ENCODE measurements around the gene STRAP. TPM values are rescaled to one million over a fixed set of nuclear protein-coding genes. Genes with fewer than 3 reads are reported as not detected.

The STRAP gene
- total and polyA plus RNA-seq, 2 of the 8 experiments (the other 6 are each of a cell fraction or from before 2014, with no cell fraction given) = 107 to 251 TPM

- TF ChIP-seq CHD7 (IDR thresholded peaks at IDR 0.05; ENCODE audit: insufficient replicate concordance, low read length) (no peak), CREB1 (IDR thresholded peaks at IDR 0.05) (no peak), SIX5 (IDR thresholded peaks at IDR 0.05; ENCODE audit: low read depth, low read length) (no peak), CHD1 (IDR thresholded peaks at IDR 0.05; ENCODE audit: low read depth, low read length) (no peak), GABPA (IDR thresholded peaks at IDR 0.05; ENCODE audit: borderline replicate concordance, insufficient read depth, low read length) (no peak), MAX (IDR thresholded peaks at IDR 0.05) (no peak)
Measured at GRCh38 chr12:15861404-15861803, 20.8 kb upstream of the STRAP start (continued).

Data from H1 (cell line).